ENCODE measurements around the gene PPP4C. TPM values are rescaled to one million over a fixed set of nuclear protein-coding genes. Genes with fewer than 3 reads are reported as not detected.

PPP4C gene
- total RNA-seq, 1 donor from 2014 or later, result 98.4 TPM

GRCh38 chr16:30054959-30055553, 20.7 kb upstream of the PPP4C start:
- H3K4me3 ChIP-seq (ENCODE audit: low read depth, low read length), result no peak overlapping the region
- TF ChIP-seq CTCF (conservative IDR thresholded peaks at IDR 0.05; ENCODE audit: low read depth, low read length), result peak; percentile 75
- no peak for DNase-seq (ENCODE audit: low read depth)

DNA sequence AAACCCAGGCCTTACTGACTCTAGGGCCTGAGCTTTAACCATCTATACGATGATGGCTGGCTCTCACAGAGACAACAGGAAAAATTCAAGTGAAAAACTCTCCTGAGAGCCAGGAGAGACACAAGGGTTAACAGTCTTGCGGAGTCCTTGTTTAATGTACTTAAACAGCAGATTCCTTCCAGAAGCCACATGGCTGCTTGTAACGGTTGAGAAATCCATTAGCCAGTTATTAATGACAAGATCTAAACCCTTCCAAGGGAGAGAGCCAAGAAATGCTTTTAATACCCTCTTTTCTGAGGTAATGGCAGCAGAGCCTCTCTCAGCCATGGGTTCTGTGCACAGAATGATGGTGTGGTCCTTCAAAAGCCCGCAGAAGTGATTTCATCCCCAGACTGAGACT, 15.4 kb upstream of the PPP4C start:
- no peak for TF ChIP-seq CTCF (conservative IDR thresholded peaks at IDR 0.05; ENCODE audit: low read depth, low read length)
- H3K4me3 ChIP-seq (ENCODE audit: low read depth, low read length), result no peak overlapping the region
- no peak for DNase-seq (ENCODE audit: low read depth)

DNA sequence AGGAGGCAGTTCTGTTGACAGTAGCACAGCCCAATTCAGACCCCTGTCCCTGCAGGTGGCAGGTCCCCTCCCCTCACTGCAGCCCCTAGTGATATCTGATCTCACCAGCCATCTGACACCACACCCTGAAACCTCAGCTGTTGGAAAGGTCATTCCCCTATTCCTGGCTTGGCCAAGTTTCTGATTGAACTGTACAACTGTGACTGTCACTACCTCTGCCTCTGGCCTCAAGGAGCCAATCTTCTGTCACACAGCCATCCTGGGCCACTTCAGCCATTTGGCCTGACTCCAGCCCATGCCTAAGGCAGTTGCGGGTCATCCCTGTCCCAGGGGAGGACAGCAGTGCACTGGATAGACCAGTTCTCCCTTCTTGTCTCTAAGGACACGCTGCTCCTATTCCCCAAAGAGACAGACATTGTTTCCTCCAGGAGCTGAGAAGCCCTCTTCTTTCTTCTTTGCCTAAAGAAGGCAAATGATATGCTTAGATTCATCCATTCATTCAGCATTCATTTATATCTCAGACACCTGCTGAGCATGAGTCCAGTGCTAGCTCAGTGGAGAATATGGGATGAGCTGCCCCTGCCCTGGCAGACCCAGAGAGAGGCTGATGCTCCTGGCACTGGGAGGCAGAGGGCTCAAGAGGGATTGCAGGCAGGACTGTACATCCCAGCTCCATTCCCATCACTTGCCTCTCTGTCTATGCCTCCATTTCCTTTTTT, 14.8 kb upstream of the PPP4C start:
- no peak for DNase-seq (ENCODE audit: low read depth)
- H3K4me3 ChIP-seq (ENCODE audit: low read depth, low read length), result no peak overlapping the region
- TF ChIP-seq CTCF (conservative IDR thresholded peaks at IDR 0.05; ENCODE audit: low read depth, low read length), result no peak

- no peak for TF ChIP-seq CTCF (conservative IDR thresholded peaks at IDR 0.05; ENCODE audit: low read depth, low read length)
- no peak for DNase-seq (ENCODE audit: low read depth)
- peak overlapping the region; percentile 98 for H3K4me3 ChIP-seq (ENCODE audit: low read depth, low read length)
These were observed 12.4 kb upstream of the PPP4C start for GRCh38 chr16:30063278-30063892.

GRCh38 chr16:30063893-30064728, 11.7 kb upstream of the PPP4C start:
- DNase-seq (ENCODE audit: low read depth), result no peak
- TF ChIP-seq CTCF (conservative IDR thresholded peaks at IDR 0.05; ENCODE audit: low read depth, low read length), result peak; percentile 26

DNA sequence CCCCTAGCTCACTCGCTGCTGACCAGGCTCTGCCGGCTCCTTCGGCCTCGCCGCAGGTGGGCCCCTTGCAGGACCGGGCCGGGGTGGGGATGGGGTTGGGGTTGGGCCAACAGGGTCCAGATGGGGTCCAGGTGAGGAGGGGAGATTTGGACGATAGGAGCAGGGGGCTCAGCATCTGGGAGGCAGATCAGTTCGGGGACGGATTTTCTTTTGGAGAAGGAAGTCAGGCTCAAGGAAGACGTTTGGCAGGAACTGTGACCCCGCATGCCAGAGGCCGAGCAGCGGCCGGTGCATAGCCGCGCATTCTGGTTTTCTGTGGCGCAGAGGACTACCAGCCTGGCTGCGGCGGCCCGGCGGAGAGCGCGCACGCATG, 11.1 kb upstream of the PPP4C start:
- no peak for TF ChIP-seq CTCF (conservative IDR thresholded peaks at IDR 0.05; ENCODE audit: low read depth, low read length)
- H3K4me3 ChIP-seq (ENCODE audit: low read depth, low read length), result peak overlapping the region; percentile 98
- DNase-seq (ENCODE audit: low read depth), result no peak

More at GRCh38 chr16:30063893-30064728, 11.7 kb upstream of the PPP4C start:
- peak overlapping the region; percentile 98 for H3K4me3 ChIP-seq (ENCODE audit: low read depth, low read length)
